Parathyroid adenoma (tissue), 2 donors: Measurements from ENCODE around the gene SPRR4.

ENCODE experiments used
- H2AFZ ChIP-seq: fragments of 300-600 bp; sonication (generic); one replicate; pipeline ENCODE4 v1.7.0; 2017; ENCODE audit warnings: antibody characterized with exemption, mild to moderate bottlenecking
- H3K27ac ChIP-seq: fragments of 300-600 bp; sonication (generic); one replicate; pipeline ENCODE4 v1.7.0; 2017
- H3K27me3 ChIP-seq: fragments of 300-600 bp; sonication (generic); one replicate; pipeline ENCODE4 v1.7.0; 2017; ENCODE audit warnings: low read length; ENCODE audit not compliant: control insufficient read depth, insufficient read depth
- H3K36me3 ChIP-seq: fragments of 300-600 bp; sonication (generic); one replicate; pipeline ENCODE4 v1.7.0; 2017; ENCODE audit warnings: low read length; ENCODE audit not compliant: control insufficient read depth, insufficient read depth
- H3K4me1 ChIP-seq: fragments of 300-600 bp; sonication (generic); one replicate; pipeline ENCODE4 v1.7.0; 2017; ENCODE audit warnings: control low read depth
- H3K4me2 ChIP-seq: fragments of 300-600 bp; sonication (generic); one replicate; pipeline ENCODE4 v1.7.0; 2017; ENCODE audit warnings: low read length
- H3K4me3 ChIP-seq: fragments of 300-600 bp; sonication (generic); one replicate; pipeline ENCODE4 v1.7.0; 2017; ENCODE audit warnings: low read depth, low read length
- H3K79me2 ChIP-seq: fragments of 300-600 bp; sonication (generic); one replicate; pipeline ENCODE4 v1.7.0; 2017; ENCODE audit warnings: control low read depth
- H3K9ac ChIP-seq: fragments of 300-600 bp; sonication (generic); one replicate; pipeline ENCODE4 v1.7.0; 2017; ENCODE audit warnings: mild to moderate bottlenecking
- H3K9me3 ChIP-seq: fragments of 300-600 bp; sonication (generic); one replicate; pipeline ENCODE4 v1.7.0; 2017; ENCODE audit warnings: low read length; ENCODE audit not compliant: control insufficient read depth
- CTCF ChIP-seq: fragments of 300-600 bp; sonication (generic); IDR thresholded peaks from one replicate; pipeline ENCODE4 v1.7.0; 2017; ENCODE audit warnings: antibody characterized with exemption, mild to moderate bottlenecking
- donor health status: primary hyperparathyroidism.

SPRR4 gene

GRCh38 chr1:152959273-152959672 lies 11.2 kb upstream of the SPRR4 start:
- Histone ChIP-seq H3K9me3 (no peaks in the 10 kb centered on the region), H3K79me2 (no peaks in the 10 kb centered on the region), H3K27me3 (no peaks in the 10 kb centered on the region), H2AFZ (no peak overlapping the region), H3K36me3 (no peaks in the 10 kb centered on the region), H3K9ac (no peak overlapping the region), H3K4me3 (no peak overlapping the region), H3K27ac (no peak overlapping the region), H3K4me2 (no peak overlapping the region), H3K4me1 (no peaks in the 10 kb centered on the region)
- TF ChIP-seq CTCF, result no peak

GRCh38 chr1:152959801-152960451 lies 10.5 kb upstream of the SPRR4 start:
- Histone ChIP-seq H3K9ac (no peak overlapping the region), H3K4me1 (no peaks in the 10 kb centered on the region)
- TF ChIP-seq CTCF, result no peak

GRCh38 chr1:152960452-152961044 lies 9.9 kb upstream of the SPRR4 start:
- Histone ChIP-seq H3K4me2 (no peak overlapping the region), H2AFZ (no peak overlapping the region), H3K27me3 (no peaks in the 10 kb centered on the region), H3K27ac (no peak overlapping the region), H3K4me3 (no peak overlapping the region), H3K36me3 (no peaks in the 10 kb centered on the region), H3K4me1 (no peaks in the 10 kb centered on the region), H3K79me2 (no peaks in the 10 kb centered on the region), H3K9ac (no peak overlapping the region), H3K9me3 (no peaks in the 10 kb centered on the region)
- TF ChIP-seq CTCF, result no peak

More at GRCh38 chr1:152959801-152960451, 10.5 kb upstream of the SPRR4 start:
- H3K36me3 ChIP-seq, result no peaks in the 10 kb centered on the region
- no peaks in the 10 kb centered on the region for H3K9me3 ChIP-seq
- no peak overlapping the region for H3K4me2 ChIP-seq
- no peak overlapping the region for H3K27ac ChIP-seq
- H3K4me3 ChIP-seq, result no peak overlapping the region
- no peaks in the 10 kb centered on the region for H3K27me3 ChIP-seq
- no peak overlapping the region for H2AFZ ChIP-seq
- H3K79me2 ChIP-seq, result no peaks in the 10 kb centered on the region

GRCh38 chr1:152961226-152961891 lies 9.1 kb upstream of the SPRR4 start:
- TF ChIP-seq CTCF, result no peak
- no peak overlapping the region for H3K27ac ChIP-seq

More at GRCh38 chr1:152961226-152961891, 9.1 kb upstream of the SPRR4 start:
- Histone ChIP-seq H2AFZ (no peak overlapping the region), H3K36me3 (no peaks in the 10 kb centered on the region), H3K9me3 (no peaks in the 10 kb centered on the region), H3K27me3 (no peaks in the 10 kb centered on the region), H3K4me2 (no peak overlapping the region), H3K4me1 (no peaks in the 10 kb centered on the region), H3K9ac (no peak overlapping the region), H3K79me2 (no peaks in the 10 kb centered on the region), H3K4me3 (no peak overlapping the region)
